ENCODE data around the gene C2CD4D. TPM values are rescaled to one million over a fixed set of nuclear protein-coding genes. Genes with fewer than 3 reads are reported as not detected.

Gene C2CD4D
- total RNA-seq, 2 donors from 2014 or later: 0.44 to 0.82 TPM

DNA sequence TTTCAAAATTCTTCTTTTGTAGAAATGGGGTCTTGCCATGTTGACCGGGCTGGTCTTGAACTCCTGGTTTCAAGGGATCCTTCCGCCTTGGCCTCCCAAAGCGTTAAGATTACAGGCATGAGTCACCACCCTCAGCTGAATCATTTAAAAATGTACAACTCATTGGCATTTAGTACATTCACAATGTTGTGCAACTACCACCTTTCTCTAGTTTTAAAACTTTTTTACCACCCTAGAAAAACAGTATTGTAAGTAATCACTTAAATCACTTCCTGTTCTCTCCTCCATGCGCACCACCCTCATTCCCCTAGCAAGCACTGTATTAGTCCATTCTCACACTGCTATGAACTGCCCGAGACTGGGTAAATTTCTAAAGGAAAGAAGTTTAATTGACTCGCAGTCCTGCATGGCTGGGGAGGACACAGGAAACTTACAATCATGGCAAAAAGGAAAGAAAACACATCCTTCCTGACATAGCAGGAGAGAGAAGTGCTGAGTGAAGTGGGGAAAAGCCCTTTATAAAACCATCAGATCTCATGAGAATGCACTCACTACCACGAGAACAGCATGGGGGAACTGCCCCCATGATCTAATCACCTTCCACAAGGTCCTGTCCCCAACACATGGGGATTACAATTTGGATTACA lies 28.3 kb upstream of the C2CD4D start:
- TF ChIP-seq, protein P1, sequence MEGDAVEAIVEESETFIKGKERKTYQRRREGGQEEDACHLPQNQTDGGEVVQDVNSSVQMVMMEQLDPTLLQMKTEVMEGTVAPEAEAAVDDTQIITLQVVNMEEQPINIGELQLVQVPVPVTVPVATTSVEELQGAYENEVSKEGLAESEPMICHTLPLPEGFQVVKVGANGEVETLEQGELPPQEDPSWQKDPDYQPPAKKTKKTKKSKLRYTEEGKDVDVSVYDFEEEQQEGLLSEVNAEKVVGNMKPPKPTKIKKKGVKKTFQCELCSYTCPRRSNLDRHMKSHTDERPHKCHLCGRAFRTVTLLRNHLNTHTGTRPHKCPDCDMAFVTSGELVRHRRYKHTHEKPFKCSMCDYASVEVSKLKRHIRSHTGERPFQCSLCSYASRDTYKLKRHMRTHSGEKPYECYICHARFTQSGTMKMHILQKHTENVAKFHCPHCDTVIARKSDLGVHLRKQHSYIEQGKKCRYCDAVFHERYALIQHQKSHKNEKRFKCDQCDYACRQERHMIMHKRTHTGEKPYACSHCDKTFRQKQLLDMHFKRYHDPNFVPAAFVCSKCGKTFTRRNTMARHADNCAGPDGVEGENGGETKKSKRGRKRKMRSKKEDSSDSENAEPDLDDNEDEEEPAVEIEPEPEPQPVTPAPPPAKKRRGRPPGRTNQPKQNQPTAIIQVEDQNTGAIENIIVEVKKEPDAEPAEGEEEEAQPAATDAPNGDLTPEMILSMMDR (conservative IDR thresholded peaks at IDR 0.05): no peak
- Histone ChIP-seq H3K9ac (ENCODE audit: extremely low read depth, low read length, poor library complexity, severe bottlenecking) (no peak overlapping the region), H3K27me3 (ENCODE audit: control insufficient read depth, insufficient read depth, low read length, poor library complexity, severe bottlenecking) (no peaks in the 10 kb centered on the region), H3K4me3 (ENCODE audit: low read length) (no peak overlapping the region), H3K4me1 (ENCODE audit: control insufficient read depth, insufficient read depth, low read length) (no peaks in the 10 kb centered on the region), H3K36me3 (ENCODE audit: control insufficient read depth, insufficient read depth, low read length) (no peaks in the 10 kb centered on the region), H3K27ac (ENCODE audit: low read depth, low read length) (no peak overlapping the region), H3K9me3 (ENCODE audit: control insufficient read depth, low read length) (no peaks in the 10 kb centered on the region)
- no peaks in the 10 kb centered on the region for H3K36me3 Mint-ChIP-seq (ENCODE audit: low read depth)
- no peak overlapping the region for H3K4me3 Mint-ChIP-seq
- WGBS, 2 experiments (ENCODE audit: insufficient coverage in 1 of 2, insufficient read length in 1 of 2): 90 to 95% methylated on average over 4 to 7 of the region's 7 CpGs
- peaks cover 15% of the 10 kb centered on the region for H3K4me1 Mint-ChIP-seq
- peaks cover 43% of the 10 kb centered on the region for H3K27me3 Mint-ChIP-seq (ENCODE audit: insufficient read depth)
- H3K27ac Mint-ChIP-seq: no peak overlapping the region
- no peaks in the 10 kb centered on the region for H3K9me3 Mint-ChIP-seq
- no peak for DNase-seq

DNA sequence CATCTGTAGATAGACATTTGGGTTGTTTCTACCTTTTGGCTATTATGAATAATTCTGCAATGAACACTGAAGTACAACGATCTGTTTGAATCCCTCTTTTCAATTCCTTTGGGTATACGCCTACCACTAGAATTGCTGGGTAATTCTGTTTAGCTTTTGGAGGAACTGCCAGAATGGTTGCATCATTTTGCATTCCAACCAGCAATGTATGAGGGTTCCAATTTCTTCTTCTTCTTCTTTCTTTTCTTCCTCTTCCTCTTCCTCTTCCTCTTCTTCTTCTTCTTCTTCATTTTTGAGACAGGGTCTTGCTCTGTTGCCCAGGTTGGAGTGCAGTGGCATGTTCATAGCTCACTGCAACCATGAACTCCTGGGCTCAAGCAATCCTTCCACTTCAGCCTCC lies 27.7 kb upstream of the C2CD4D start:
- no peaks in the 10 kb centered on the region for H3K27me3 ChIP-seq (ENCODE audit: control insufficient read depth, insufficient read depth, low read length, poor library complexity, severe bottlenecking)
- Mint-ChIP-seq H3K4me1 (peaks cover 9% of the 10 kb centered on the region), H3K36me3 (ENCODE audit: low read depth) (no peaks in the 10 kb centered on the region), H3K27me3 (ENCODE audit: insufficient read depth) (peaks cover 49% of the 10 kb centered on the region), H3K9me3 (no peaks in the 10 kb centered on the region), H3K27ac (no peak overlapping the region), H3K4me3 (no peak overlapping the region)
- H3K36me3 ChIP-seq (ENCODE audit: control insufficient read depth, insufficient read depth, low read length): no peaks in the 10 kb centered on the region
- no peak overlapping the region for H3K4me3 ChIP-seq (ENCODE audit: low read length)
- no peaks in the 10 kb centered on the region for H3K4me1 ChIP-seq (ENCODE audit: control insufficient read depth, insufficient read depth, low read length)
- 94 to 100% methylated on average over 2 of the region's 2 CpGs for WGBS, 2 experiments (ENCODE audit: insufficient coverage in 1 of 2, insufficient read length in 1 of 2)
- no peak overlapping the region for H3K27ac ChIP-seq (ENCODE audit: low read depth, low read length)
- no peak for DNase-seq
- no peak overlapping the region for H3K9ac ChIP-seq (ENCODE audit: extremely low read depth, low read length, poor library complexity, severe bottlenecking)
- TF ChIP-seq, protein P1 (conservative IDR thresholded peaks at IDR 0.05): no peak
- H3K9me3 ChIP-seq (ENCODE audit: control insufficient read depth, low read length): no peaks in the 10 kb centered on the region

DNA sequence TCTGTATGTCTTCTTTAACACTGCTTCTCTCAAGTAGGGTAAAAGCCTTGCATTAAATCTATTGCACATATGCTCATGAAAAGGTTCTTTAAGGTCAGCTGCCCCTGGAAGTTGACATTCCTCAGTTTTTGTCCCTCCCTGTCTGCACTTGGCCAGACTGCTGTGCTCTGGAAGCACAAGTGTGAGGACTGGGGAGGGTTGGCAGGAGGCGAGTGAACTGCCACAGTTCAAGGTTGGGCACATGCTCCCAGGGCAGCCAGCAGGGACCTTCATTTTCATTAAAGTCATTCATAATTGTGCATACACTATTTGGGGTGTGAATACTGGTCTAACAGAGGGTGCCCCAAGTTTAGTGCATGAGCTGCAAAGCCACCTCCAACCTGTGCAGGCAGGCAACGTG lies 24.8 kb upstream of the C2CD4D start:
- Histone ChIP-seq H3K27me3 (ENCODE audit: control insufficient read depth, insufficient read depth, low read length, poor library complexity, severe bottlenecking) (no peaks in the 10 kb centered on the region), H3K9me3 (ENCODE audit: control insufficient read depth, low read length) (no peaks in the 10 kb centered on the region), H3K27ac (ENCODE audit: low read depth, low read length) (no peak overlapping the region), H3K9ac (ENCODE audit: extremely low read depth, low read length, poor library complexity, severe bottlenecking) (no peak overlapping the region), H3K36me3 (ENCODE audit: control insufficient read depth, insufficient read depth, low read length) (no peaks in the 10 kb centered on the region), H3K4me1 (ENCODE audit: control insufficient read depth, insufficient read depth, low read length) (no peaks in the 10 kb centered on the region), H3K4me3 (ENCODE audit: low read length) (no peak overlapping the region)
- Mint-ChIP-seq H3K27me3 (ENCODE audit: insufficient read depth) (peaks cover 73% of the 10 kb centered on the region), H3K4me3 (no peak overlapping the region), H3K27ac (no peak overlapping the region), H3K36me3 (ENCODE audit: low read depth) (no peaks in the 10 kb centered on the region), H3K4me1 (peaks cover 5% of the 10 kb centered on the region), H3K9me3 (no peaks in the 10 kb centered on the region)
- peak; percentile 39 for DNase-seq
- WGBS, 2 experiments (ENCODE audit: insufficient coverage in 1 of 2, insufficient read length in 1 of 2): 0 to 50% methylated on average over 1 to 2 of the region's 2 CpGs
- TF ChIP-seq, protein P1 (conservative IDR thresholded peaks at IDR 0.05): no peak
